T-cell (primary cell): ENCODE data around the gene MXD1. TPM values are rescaled to one million over a fixed set of nuclear protein-coding genes. Genes with fewer than 3 reads are reported as not detected.
"Not testable (repeated sequence)": the region's sequence is repeated elsewhere in the genome, so short reads cannot be mapped to it uniquely, and the experiment has no call there.

ENCODE experiments used
- ATAC-seq, 4 experiments: fragments of 200-7000 bp in 3 of 4; fragments of 150-1000 bp in 1 of 4; cut with Tn5 transposase; replicated peaks in 1 of 4; 1 replicate in 3 of 4; 2 replicates in 1 of 4; pipeline ENCODE4 v1.10.0; 2021; ENCODE audit warnings: moderate library complexity in 3 of 4, mild to moderate bottlenecking in 2 of 4, moderate number of reproducible peaks in 1 of 4
- CTCF ChIA-PET, 2 donors: fragments of 300-600 bp; sonication (Branson Sonifier 250); formaldehyde crosslinking; loops; one replicate each; lab custom pipeline; 2022; ENCODE audit warnings: antibody characterized with exemption in 2 of 2; lab: Charles Lee
- POLR2A ChIA-PET, 2 donors: fragments of 300-600 bp; sonication (Branson Sonifier 250); formaldehyde crosslinking; loops; one replicate each; lab custom pipeline; 2022; ENCODE audit warnings: antibody characterized with exemption in 2 of 2; lab: Charles Lee
- DNase-seq, 35 experiments: peaks; one replicate each; pipeline versions ENCODE4 v3.0.0 to v3.0.0-alpha.2; 2013 to 2023
- H3K27ac ChIP-seq: one replicate; pipeline ENCODE4 v1.5.1; 2013; ENCODE audit warnings: low read length
- H3K27me3 ChIP-seq, 2 experiments: replicated peaks in 1 of 2; 1 replicate in 1 of 2; 2 replicates in 1 of 2; pipeline versions ENCODE4 v1.6.1 to v1.7.0; 2013; ENCODE audit warnings: low read length in 1 of 2, mixed read lengths in 1 of 2; ENCODE audit not compliant: control insufficient read depth in 2 of 2, insufficient read depth in 2 of 2; ENCODE audit errors: extremely low read depth in 1 of 2
- H3K36me3 ChIP-seq, 2 donors: 1 replicate in 1 of 2; 2 replicates in 1 of 2; pipeline versions ENCODE4 v1.6.1 to v1.7.0; 2013; ENCODE audit warnings: low read length in 1 of 2; ENCODE audit not compliant: control insufficient read depth in 2 of 2, insufficient read depth in 1 of 2; ENCODE audit errors: extremely low read depth in 1 of 2
- H3K4me1 ChIP-seq, 2 experiments: 1 replicate in 1 of 2; 2 replicates in 1 of 2; pipeline versions ENCODE4 v1.6.1 to v1.7.0; 2013; ENCODE audit warnings: low read length in 2 of 2, mixed read lengths in 1 of 2; ENCODE audit not compliant: insufficient read depth in 2 of 2, control insufficient read depth in 1 of 2; ENCODE audit errors: extremely low read depth in 1 of 2
- H3K4me3 ChIP-seq, 2 donors: 1 replicate in 1 of 2; 2 replicates in 1 of 2; pipeline versions ENCODE4 v1.5.1 to v1.7.0; 2013; ENCODE audit warnings: mild to moderate bottlenecking in 2 of 2, low read length in 1 of 2, moderate library complexity in 1 of 2; ENCODE audit not compliant: control insufficient read depth in 1 of 2; ENCODE audit errors: extremely low read depth in 1 of 2
- H3K9me3 ChIP-seq: 2 replicates; pipeline ENCODE4 v1.7.0; 2013
- H3K27ac Mint-ChIP-seq, 2 donors: one replicate each; pipeline ENCODE4 v1.8.0; 2020 to 2021; ENCODE audit warnings: mild to moderate bottlenecking in 2 of 2, mixed read lengths in 2 of 2
- H3K27me3 Mint-ChIP-seq, 2 donors: one replicate each; pipeline ENCODE4 v1.8.0; 2021 to 2022; ENCODE audit warnings: mixed read lengths in 2 of 2
- H3K36me3 Mint-ChIP-seq: one replicate; pipeline ENCODE4 v1.8.0; 2021; ENCODE audit warnings: mixed read lengths
- H3K4me1 Mint-ChIP-seq, 3 donors: one replicate each; pipeline ENCODE4 v1.8.0; 2020 to 2022; ENCODE audit warnings: mixed read lengths in 3 of 3, mild to moderate bottlenecking in 1 of 3
- H3K4me3 Mint-ChIP-seq, 3 donors: one replicate each; pipeline ENCODE4 v1.8.0; 2020 to 2022; ENCODE audit warnings: mild to moderate bottlenecking in 3 of 3, mixed read lengths in 3 of 3, moderate library complexity in 3 of 3
- H3K9me3 Mint-ChIP-seq, 3 donors: one replicate each; pipeline ENCODE4 v1.8.0; 2020 to 2022; ENCODE audit warnings: mixed read lengths in 3 of 3
- WGBS: methylation state at CpG from one replicate; pipeline ENCODE4 v1.1.5; 2013; ENCODE audit warnings: missing lambda C conversion rate; ENCODE audit not compliant: insufficient coverage; 5-methylcytosine and 5-hydroxymethylcytosine counted together
- total RNA-seq, 35 experiments: library from RNA in 6 of 35; stranded (reverse) in 6 of 35; fragments of 120-200 nt in 1 of 35; gene quantifications; one replicate each; pipeline versions ENCODE4 v1.2.1 to v1.2.4 and lab custom pipeline; 2013 to 2026

Gene MXD1
- total RNA-seq, 5 donors from 2014 or later (not counting 1 experiment from before 2014, with no cell fraction given) = 13.7 to 34.5 (median 19.9) TPM

- Mint-ChIP-seq H3K4me1 (peaks cover 26 to 37% (median 31%) of the 10 kb centered on the region in 3 donors), H3K27ac (peak overlapping the region in 1 of 2 donors; percentile 91), H3K4me3 (no peak overlapping the region), H3K27me3 (no peaks in the 10 kb centered on the region), H3K36me3 (peaks cover 4% of the 10 kb centered on the region), H3K9me3 (no peaks in the 10 kb centered on the region)
- ATAC-seq = no peak
- no peak for DNase-seq
- Histone ChIP-seq H3K4me3 (no peak overlapping the region), H3K27ac (peak overlapping the region; percentile 73), H3K9me3 (no peaks in the 10 kb centered on the region), H3K27me3 (no peaks in the 10 kb centered on the region), H3K4me1 (peaks cover 8 to 31% of the 10 kb centered on the region in 2 experiments), H3K36me3 (peaks cover 0 to 4% of the 10 kb centered on the region in 2 donors)
- CTCF ChIA-PET = no interaction called here
- POLR2A ChIA-PET = no interaction called here
- 80% methylated on average over 28 of the region's 35 CpGs for WGBS
Measured at GRCh38 chr2:69948032-69948962, 33.4 kb downstream of the MXD1 start.

- H3K27me3 ChIP-seq = no peaks in the 10 kb centered on the region
- POLR2A ChIA-PET = no interaction called here
- Mint-ChIP-seq H3K36me3 (no peaks in the 10 kb centered on the region), H3K4me1 (peaks cover 26 to 37% (median 30%) of the 10 kb centered on the region in 3 donors), H3K4me3 (no peak overlapping the region), H3K9me3 (no peaks in the 10 kb centered on the region), H3K27me3 (no peaks in the 10 kb centered on the region), H3K27ac (no peak overlapping the region)
- peaks cover 8 to 31% of the 10 kb centered on the region in 2 experiments for H3K4me1 ChIP-seq
- DNase-seq (no peak), ATAC-seq (no peak)
- no peaks in the 10 kb centered on the region for H3K9me3 ChIP-seq
- H3K36me3 ChIP-seq = no peaks in the 10 kb centered on the region
- H3K27ac ChIP-seq = no peak overlapping the region
- 95% methylated on average over 21 of the region's 21 CpGs for WGBS
- CTCF ChIA-PET = no interaction called here
- no peak overlapping the region for H3K4me3 ChIP-seq
Measured at GRCh38 chr2:69948963-69949645, 34.2 kb downstream of the MXD1 start.

GRCh38 chr2:69950241-69950640 lies 35.3 kb downstream of the MXD1 start:
- Histone ChIP-seq H3K9me3 (no peaks in the 10 kb centered on the region), H3K4me1 (peaks cover 8 to 30% of the 10 kb centered on the region in 2 experiments), H3K27me3 (peaks cover 0 to 2% of the 10 kb centered on the region in 2 experiments), H3K36me3 (no peaks in the 10 kb centered on the region), H3K27ac (no peak overlapping the region), H3K4me3 (no peak overlapping the region)
- no peaks in the 10 kb centered on the region for H3K27me3 Mint-ChIP-seq
- no peaks in the 10 kb centered on the region for H3K36me3 Mint-ChIP-seq
- 100% methylated on average over 3 of the region's 5 CpGs for WGBS
- no peaks in the 10 kb centered on the region for H3K9me3 Mint-ChIP-seq
- ChIA-PET CTCF (no interaction called here), POLR2A (no interaction called here)
- ATAC-seq = no peak
- H3K4me1 Mint-ChIP-seq = peaks cover 25 to 29% (median 25%) of the 10 kb centered on the region in 3 donors
- H3K27ac Mint-ChIP-seq = no peak overlapping the region
- DNase-seq = no peak
- H3K4me3 Mint-ChIP-seq = no peak overlapping the region

- H3K27ac Mint-ChIP-seq, ATAC-seq, H3K36me3 Mint-ChIP-seq, H3K27me3 ChIP-seq, H3K27ac ChIP-seq, CTCF ChIA-PET, H3K9me3 Mint-ChIP-seq, H3K36me3 ChIP-seq, H3K9me3 ChIP-seq, DNase-seq, H3K27me3 Mint-ChIP-seq, POLR2A ChIA-PET, H3K4me3 ChIP-seq, H3K4me3 Mint-ChIP-seq: not testable (repeated sequence)
- peaks cover 8 to 26% of the 10 kb centered on the region in 2 experiments for H3K4me1 ChIP-seq
- H3K4me1 Mint-ChIP-seq = peaks cover 21 to 25% (median 21%) of the 10 kb centered on the region in 3 donors
- no CpG with 5 or more reads among the region's 3 CpGs for WGBS
Measured at GRCh38 chr2:69950671-69951070, 35.8 kb downstream of the MXD1 start.

- Mint-ChIP-seq H3K27ac (no peak overlapping the region), H3K27me3 (peaks cover 0 to 4% of the 10 kb centered on the region in 2 donors), H3K36me3 (no peaks in the 10 kb centered on the region), H3K9me3 (no peaks in the 10 kb centered on the region), H3K4me1 (peaks cover 2 to 6% (median 3%) of the 10 kb centered on the region in 3 donors), H3K4me3 (no peak overlapping the region)
- DNase-seq (no peak), ATAC-seq (no peak)
- ChIA-PET POLR2A (interaction anchor here in 1 of 2 donors (0.7 kb wide), 1 partner anchor 208 kb away, joined by 4 read pairs; no protein-coding TSS in a partner anchor), CTCF (no interaction called here)
- Histone ChIP-seq H3K4me1 (peaks cover 0 to 9% of the 10 kb centered on the region in 2 experiments), H3K36me3 (no peaks in the 10 kb centered on the region), H3K27ac (no peak overlapping the region), H3K4me3 (no peak overlapping the region), H3K9me3 (no peaks in the 10 kb centered on the region), H3K27me3 (peaks cover 0 to 2% of the 10 kb centered on the region in 2 experiments)
- 81% methylated on average over 3 of the region's 6 CpGs for WGBS
Measured at GRCh38 chr2:69952336-69953115, 37.6 kb downstream of the MXD1 start.

- Histone ChIP-seq H3K4me3 (no peak overlapping the region), H3K9me3 (no peaks in the 10 kb centered on the region), H3K36me3 (no peaks in the 10 kb centered on the region), H3K27ac (no peak overlapping the region), H3K27me3 (peaks cover 0 to 13% of the 10 kb centered on the region in 2 experiments), H3K4me1 (peaks cover 0 to 5% of the 10 kb centered on the region in 2 experiments)
- no peak overlapping the region for H3K27ac Mint-ChIP-seq
- no peak for ATAC-seq
- no peak for DNase-seq
- CTCF ChIA-PET = no interaction called here
- H3K27me3 Mint-ChIP-seq = peaks cover 0 to 4% of the 10 kb centered on the region in 2 donors
- POLR2A ChIA-PET = no interaction called here
- no CpG with 5 or more reads among the region's 1 CpG for WGBS
- peaks cover 0 to 5% (median 0%) of the 10 kb centered on the region in 3 donors for H3K4me1 Mint-ChIP-seq
- H3K36me3 Mint-ChIP-seq = no peaks in the 10 kb centered on the region
- no peak overlapping the region for H3K4me3 Mint-ChIP-seq
- H3K9me3 Mint-ChIP-seq = no peaks in the 10 kb centered on the region
Measured at GRCh38 chr2:69954084-69954483, 39.2 kb downstream of the MXD1 start.
